Measurements from ENCODE around the gene ARL6. TPM values are rescaled to one million over a fixed set of nuclear protein-coding genes. Genes with fewer than 3 reads are reported as not detected.

ARL6 gene
- total RNA-seq, 4 donors from 2014 or later = 1.2 to 4.3 (median 3.2) TPM

- intact Hi-C loops (cut with DNase I; ENCODE audit: low total_unique reads) = no loop called here
- in situ Hi-C loops (cut with MboI; ENCODE audit: low sequenced_read_pairs in 4 of 4) = no loop called here
Measured at GRCh38 chr3:97835761-97836160, 71.2 kb downstream of the ARL6 start.

GRCh38 chr3:97838393-97838792 is 73.8 kb downstream of the ARL6 start:
- H3K4me1 ChIP-seq = peaks cover 8 to 18% of the 10 kb centered on the region in 2 donors
- H3K36me3 ChIP-seq = peaks cover 0 to 2% of the 10 kb centered on the region in 2 donors
- intact Hi-C loops (cut with DNase I; ENCODE audit: low total_unique reads) (no loop called here), in situ Hi-C loops (cut with MboI; ENCODE audit: low sequenced_read_pairs in 4 of 4) (no loop called here)
- no peaks in the 10 kb centered on the region for H3K9me3 ChIP-seq
- no peak for ATAC-seq
- peak overlapping the region in 1 of 4 donors; percentile 17 for H3K27ac ChIP-seq
- no peak overlapping the region for H3K4me3 ChIP-seq
- no peaks in the 10 kb centered on the region for H3K27me3 ChIP-seq
- TF ChIP-seq POLR2A (IDR thresholded peaks at IDR 0.05) = no peak
- no peak for DNase-seq

More at GRCh38 chr3:97835761-97836160, 71.2 kb downstream of the ARL6 start:
- Histone ChIP-seq H3K36me3 (no peaks in the 10 kb centered on the region), H3K9me3 (no peaks in the 10 kb centered on the region), H3K4me3 (no peak overlapping the region), H3K27ac (no peak overlapping the region), H3K4me1 (peaks cover 8 to 18% of the 10 kb centered on the region in 2 donors), H3K27me3 (no peaks in the 10 kb centered on the region)
- no peak for DNase-seq
- no peak for ATAC-seq
- TF ChIP-seq CTCF (IDR thresholded peaks at IDR 0.05 in 4 of 5, conservative IDR thresholded peaks at IDR 0.05 in 1 of 5) (no peak), POLR2A (IDR thresholded peaks at IDR 0.05) (no peak)

GRCh38 chr3:97839944-97840343 is 75.4 kb downstream of the ARL6 start:
- Histone ChIP-seq H3K4me1 (peaks cover 8 to 18% of the 10 kb centered on the region in 2 donors), H3K9me3 (no peaks in the 10 kb centered on the region), H3K27me3 (no peaks in the 10 kb centered on the region), H3K4me3 (no peak overlapping the region), H3K27ac (no peak overlapping the region), H3K36me3 (peaks cover 0 to 4% of the 10 kb centered on the region in 2 donors)
- no peak for TF ChIP-seq CTCF (IDR thresholded peaks at IDR 0.05 in 4 of 5, conservative IDR thresholded peaks at IDR 0.05 in 1 of 5)
- no peak for TF ChIP-seq POLR2A (IDR thresholded peaks at IDR 0.05)
- DNase-seq (no peak), ATAC-seq (no peak)
- intact Hi-C loops (cut with DNase I; ENCODE audit: low total_unique reads) (no loop called here), in situ Hi-C loops (cut with MboI; ENCODE audit: low sequenced_read_pairs in 4 of 4) (no loop called here)

- H3K9me3 ChIP-seq = no peaks in the 10 kb centered on the region
- no peak overlapping the region for H3K4me3 ChIP-seq
- no peaks in the 10 kb centered on the region for H3K27me3 ChIP-seq
- intact Hi-C loops (cut with DNase I; ENCODE audit: low total_unique reads) (no loop called here), in situ Hi-C loops (cut with MboI; ENCODE audit: low sequenced_read_pairs in 4 of 4) (no loop called here)
- ATAC-seq = no peak
- TF ChIP-seq POLR2A (IDR thresholded peaks at IDR 0.05) = no peak
- TF ChIP-seq CTCF (IDR thresholded peaks at IDR 0.05 in 4 of 5, conservative IDR thresholded peaks at IDR 0.05 in 1 of 5) = no peak
- peaks cover 0 to 4% of the 10 kb centered on the region in 2 donors for H3K36me3 ChIP-seq
- H3K4me1 ChIP-seq = peaks cover 8 to 18% of the 10 kb centered on the region in 2 donors
- DNase-seq = no peak
- no peak overlapping the region for H3K27ac ChIP-seq
Measured at GRCh38 chr3:97841304-97841703, 76.7 kb downstream of the ARL6 start.

GRCh38 chr3:97841956-97842355 is 77.4 kb downstream of the ARL6 start:
- Histone ChIP-seq H3K36me3 (peaks cover 0 to 4% of the 10 kb centered on the region in 2 donors), H3K9me3 (no peaks in the 10 kb centered on the region), H3K27ac (no peak overlapping the region), H3K4me3 (no peak overlapping the region), H3K27me3 (no peaks in the 10 kb centered on the region), H3K4me1 (peaks cover 8 to 18% of the 10 kb centered on the region in 2 donors)
- in situ Hi-C loops (cut with MboI; ENCODE audit: low sequenced_read_pairs in 4 of 4) = no loop called here
- DNase-seq (no peak), ATAC-seq (no peak)
- intact Hi-C loops (cut with DNase I; ENCODE audit: low total_unique reads) = no loop called here
- TF ChIP-seq CTCF (IDR thresholded peaks at IDR 0.05 in 4 of 5, conservative IDR thresholded peaks at IDR 0.05 in 1 of 5) (no peak), POLR2A (IDR thresholded peaks at IDR 0.05) (no peak)

Data from gastrocnemius medialis (tissue), 4 donors.